Parathyroid adenoma (tissue), 2 donors: ENCODE results near the gene SPRYD3.
A peak's percentile ranks its signal among the peaks of the same experiment; 100 is the strongest.

Experiments used
- H2AFZ ChIP-seq: fragments of 300-600 bp; sonication (generic); one replicate; pipeline ENCODE4 v1.7.0; 2017; ENCODE audit warnings: antibody characterized with exemption, mild to moderate bottlenecking
- H3K27ac ChIP-seq: fragments of 300-600 bp; sonication (generic); one replicate; pipeline ENCODE4 v1.7.0; 2017
- H3K27me3 ChIP-seq: fragments of 300-600 bp; sonication (generic); one replicate; pipeline ENCODE4 v1.7.0; 2017; ENCODE audit warnings: low read length; ENCODE audit not compliant: control insufficient read depth, insufficient read depth
- H3K36me3 ChIP-seq: fragments of 300-600 bp; sonication (generic); one replicate; pipeline ENCODE4 v1.7.0; 2017; ENCODE audit warnings: low read length; ENCODE audit not compliant: control insufficient read depth, insufficient read depth
- H3K4me1 ChIP-seq: fragments of 300-600 bp; sonication (generic); one replicate; pipeline ENCODE4 v1.7.0; 2017; ENCODE audit warnings: control low read depth
- H3K4me2 ChIP-seq: fragments of 300-600 bp; sonication (generic); one replicate; pipeline ENCODE4 v1.7.0; 2017; ENCODE audit warnings: low read length
- H3K4me3 ChIP-seq: fragments of 300-600 bp; sonication (generic); one replicate; pipeline ENCODE4 v1.7.0; 2017; ENCODE audit warnings: low read depth, low read length
- H3K79me2 ChIP-seq: fragments of 300-600 bp; sonication (generic); one replicate; pipeline ENCODE4 v1.7.0; 2017; ENCODE audit warnings: control low read depth
- H3K9ac ChIP-seq: fragments of 300-600 bp; sonication (generic); one replicate; pipeline ENCODE4 v1.7.0; 2017; ENCODE audit warnings: mild to moderate bottlenecking
- H3K9me3 ChIP-seq: fragments of 300-600 bp; sonication (generic); one replicate; pipeline ENCODE4 v1.7.0; 2017; ENCODE audit warnings: low read length; ENCODE audit not compliant: control insufficient read depth
- TF ChIP-seq, protein P1 (sequence below): fragments of 300-600 bp; sonication (generic); IDR thresholded peaks from one replicate; pipeline ENCODE4 v1.7.0; 2017; ENCODE audit warnings: antibody characterized with exemption, mild to moderate bottlenecking
- donor health status: primary hyperparathyroidism.

The SPRYD3 gene

GRCh38 chr12:53060064-53060720, 19.0 kb downstream of the SPRYD3 start:
- H3K4me2 ChIP-seq = no peak overlapping the region
- no peaks in the 10 kb centered on the region for H3K27me3 ChIP-seq
- no peak overlapping the region for H2AFZ ChIP-seq
- H3K79me2 ChIP-seq = no peaks in the 10 kb centered on the region
- no peaks in the 10 kb centered on the region for H3K36me3 ChIP-seq
- no peak overlapping the region for H3K9ac ChIP-seq
- peak overlapping the region; percentile 54 for H3K27ac ChIP-seq
- H3K4me1 ChIP-seq = peaks cover 18% of the 10 kb centered on the region
- H3K4me3 ChIP-seq = no peak overlapping the region
- TF ChIP-seq, protein P1, sequence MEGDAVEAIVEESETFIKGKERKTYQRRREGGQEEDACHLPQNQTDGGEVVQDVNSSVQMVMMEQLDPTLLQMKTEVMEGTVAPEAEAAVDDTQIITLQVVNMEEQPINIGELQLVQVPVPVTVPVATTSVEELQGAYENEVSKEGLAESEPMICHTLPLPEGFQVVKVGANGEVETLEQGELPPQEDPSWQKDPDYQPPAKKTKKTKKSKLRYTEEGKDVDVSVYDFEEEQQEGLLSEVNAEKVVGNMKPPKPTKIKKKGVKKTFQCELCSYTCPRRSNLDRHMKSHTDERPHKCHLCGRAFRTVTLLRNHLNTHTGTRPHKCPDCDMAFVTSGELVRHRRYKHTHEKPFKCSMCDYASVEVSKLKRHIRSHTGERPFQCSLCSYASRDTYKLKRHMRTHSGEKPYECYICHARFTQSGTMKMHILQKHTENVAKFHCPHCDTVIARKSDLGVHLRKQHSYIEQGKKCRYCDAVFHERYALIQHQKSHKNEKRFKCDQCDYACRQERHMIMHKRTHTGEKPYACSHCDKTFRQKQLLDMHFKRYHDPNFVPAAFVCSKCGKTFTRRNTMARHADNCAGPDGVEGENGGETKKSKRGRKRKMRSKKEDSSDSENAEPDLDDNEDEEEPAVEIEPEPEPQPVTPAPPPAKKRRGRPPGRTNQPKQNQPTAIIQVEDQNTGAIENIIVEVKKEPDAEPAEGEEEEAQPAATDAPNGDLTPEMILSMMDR = no peak
- H3K9me3 ChIP-seq = no peaks in the 10 kb centered on the region

GRCh38 chr12:53059434-53060063, 19.6 kb downstream of the SPRYD3 start:
- Histone ChIP-seq H3K27ac (no peak overlapping the region), H3K79me2 (no peaks in the 10 kb centered on the region), H3K27me3 (no peaks in the 10 kb centered on the region), H2AFZ (no peak overlapping the region), H3K36me3 (no peaks in the 10 kb centered on the region), H3K9me3 (no peaks in the 10 kb centered on the region), H3K9ac (no peak overlapping the region), H3K4me1 (peaks cover 21% of the 10 kb centered on the region), H3K4me2 (no peak overlapping the region), H3K4me3 (no peak overlapping the region)
- TF ChIP-seq, protein P1 = no peak

DNA sequence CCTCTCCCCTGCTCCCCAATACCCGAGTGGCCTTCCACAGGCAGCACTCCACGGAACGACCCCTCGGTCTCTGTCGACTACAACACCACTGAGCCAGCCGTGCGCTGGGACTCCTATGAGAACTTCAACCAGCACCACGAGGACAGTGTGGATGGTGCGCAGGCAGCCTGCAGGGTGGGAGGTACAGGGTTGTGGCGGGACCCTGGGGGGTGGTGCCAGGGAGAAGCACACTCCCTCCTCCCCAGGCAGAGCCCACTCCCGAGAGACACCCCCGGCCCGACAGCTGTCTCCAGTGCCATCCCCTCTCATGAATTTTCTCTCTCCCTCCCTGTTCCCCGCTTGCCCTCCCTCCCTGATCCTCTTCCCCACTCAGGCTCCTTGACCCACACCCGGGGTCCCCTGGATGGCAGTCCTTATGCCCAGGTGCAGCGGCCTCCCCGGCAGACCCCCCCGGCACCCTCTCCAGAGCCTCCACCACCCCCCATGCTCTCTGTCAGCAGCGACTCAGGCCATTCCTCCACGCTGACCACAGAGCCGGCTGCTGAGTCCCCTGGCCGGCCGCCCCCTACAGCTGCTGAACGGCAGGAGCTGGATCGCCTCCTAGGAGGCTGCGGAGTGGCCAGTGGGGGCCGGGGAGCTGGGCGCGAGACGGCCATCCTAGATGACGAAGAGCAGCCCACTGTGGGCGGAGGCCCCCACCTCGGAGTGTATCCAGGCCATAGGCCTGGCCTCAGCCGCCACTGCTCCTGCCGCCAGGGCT, 20.3 kb downstream of the SPRYD3 start:
- Histone ChIP-seq H3K9me3 (no peaks in the 10 kb centered on the region), H3K9ac (no peak overlapping the region), H3K4me3 (no peak overlapping the region), H3K79me2 (no peaks in the 10 kb centered on the region), H2AFZ (no peak overlapping the region), H3K4me1 (peaks cover 21% of the 10 kb centered on the region), H3K36me3 (no peaks in the 10 kb centered on the region), H3K27ac (no peak overlapping the region), H3K4me2 (no peak overlapping the region), H3K27me3 (no peaks in the 10 kb centered on the region)
- TF ChIP-seq, protein P1 = no peak

- H3K4me2 ChIP-seq = no peak overlapping the region
- H3K4me3 ChIP-seq = no peak overlapping the region
- H2AFZ ChIP-seq = no peak overlapping the region
- no peaks in the 10 kb centered on the region for H3K9me3 ChIP-seq
- H3K79me2 ChIP-seq = no peaks in the 10 kb centered on the region
- no peak overlapping the region for H3K27ac ChIP-seq
- H3K4me1 ChIP-seq = peaks cover 29% of the 10 kb centered on the region
- TF ChIP-seq, protein P1 = no peak
- H3K36me3 ChIP-seq = no peaks in the 10 kb centered on the region
- H3K27me3 ChIP-seq = no peaks in the 10 kb centered on the region
- no peak overlapping the region for H3K9ac ChIP-seq
These were observed 21.2 kb downstream of the SPRYD3 start for GRCh38 chr12:53057816-53058500.
